DMS79 treated with DMSO at 0.1 percent for 48 hours (cell line): ENCODE measurements around the gene CXCR2.
"Not testable (repeated sequence)": the region's sequence is repeated elsewhere in the genome, so short reads cannot be mapped to it uniquely, and the experiment has no call there.

Experiments used
- DNase-seq: peaks from one replicate; lab custom pipeline; 2025; lab: John Stamatoyannopoulos, UW

The CXCR2 gene

DNA sequence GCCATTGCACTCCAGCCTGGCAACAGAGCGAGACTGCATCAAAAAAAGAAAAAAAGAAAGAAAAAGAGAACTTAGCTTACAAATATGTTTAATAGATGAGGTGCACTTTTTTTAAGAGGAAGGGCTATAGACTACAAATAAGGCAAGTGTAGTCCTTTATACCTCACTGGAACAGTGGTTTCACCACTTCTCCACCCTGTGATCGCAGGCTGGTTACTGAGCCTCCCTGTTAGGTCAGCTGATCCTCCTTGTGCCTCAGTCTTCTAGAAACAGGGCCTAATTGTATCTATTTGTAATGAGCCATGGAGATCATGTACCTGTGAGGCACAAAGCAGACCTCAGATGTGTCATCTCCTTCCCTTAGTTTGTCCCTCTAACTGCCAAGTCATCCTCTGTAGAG, 4.5 kb downstream of the CXCR2 start:
- no peak for DNase-seq

GRCh38 chr2:218130822-218131221, 5.0 kb downstream of the CXCR2 start:
- DNase-seq, result no peak

DNA sequence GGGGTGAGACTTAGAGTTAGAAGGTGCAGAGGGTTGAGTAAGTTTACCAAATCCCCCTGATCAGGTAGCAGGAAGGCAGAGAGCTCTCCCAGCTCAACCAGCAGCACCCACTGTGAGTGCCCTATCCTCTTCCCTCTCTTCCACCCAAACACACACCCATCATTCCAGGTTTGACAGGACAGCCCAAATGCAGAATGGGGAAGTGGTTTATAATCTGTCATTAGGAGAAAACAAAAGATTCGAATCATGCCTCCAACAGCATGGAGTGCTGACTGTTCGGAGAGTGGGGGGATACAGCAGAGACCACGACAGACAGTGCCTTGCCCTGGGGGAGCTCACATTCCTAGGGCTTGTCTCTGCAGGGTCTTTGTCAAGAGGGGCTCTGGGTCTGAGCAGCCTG, 11.7 kb downstream of the CXCR2 start:
- no peak for DNase-seq

DNA sequence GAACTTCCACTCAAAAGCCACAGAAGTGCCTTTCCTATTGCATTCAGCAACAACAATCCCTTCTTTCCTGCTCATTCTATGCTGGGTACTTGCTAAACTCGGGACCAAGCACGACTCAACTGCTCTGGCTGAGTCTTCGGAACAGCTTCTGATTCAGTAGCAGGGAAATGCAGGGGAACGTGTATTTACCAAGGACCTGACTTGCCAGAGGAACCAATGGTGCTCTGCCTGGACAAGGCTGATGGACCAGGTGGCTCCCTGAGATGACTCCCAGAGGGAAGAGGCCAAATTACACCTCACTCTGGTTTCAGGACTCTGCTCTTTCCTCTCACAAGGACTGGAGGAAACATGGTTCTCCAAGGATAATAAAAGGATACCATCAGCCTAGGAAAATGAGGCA, 12.2 kb downstream of the CXCR2 start:
- no peak for DNase-seq

GRCh38 chr2:218145124-218145523, 19.3 kb downstream of the CXCR2 start:
- DNase-seq, result no peak

- DNase-seq, result no peak
Observed at GRCh38 chr2:218146056-218146455, 20.2 kb downstream of the CXCR2 start.

GRCh38 chr2:218149098-218149497, 23.3 kb downstream of the CXCR2 start:
- no peak for DNase-seq

DNA sequence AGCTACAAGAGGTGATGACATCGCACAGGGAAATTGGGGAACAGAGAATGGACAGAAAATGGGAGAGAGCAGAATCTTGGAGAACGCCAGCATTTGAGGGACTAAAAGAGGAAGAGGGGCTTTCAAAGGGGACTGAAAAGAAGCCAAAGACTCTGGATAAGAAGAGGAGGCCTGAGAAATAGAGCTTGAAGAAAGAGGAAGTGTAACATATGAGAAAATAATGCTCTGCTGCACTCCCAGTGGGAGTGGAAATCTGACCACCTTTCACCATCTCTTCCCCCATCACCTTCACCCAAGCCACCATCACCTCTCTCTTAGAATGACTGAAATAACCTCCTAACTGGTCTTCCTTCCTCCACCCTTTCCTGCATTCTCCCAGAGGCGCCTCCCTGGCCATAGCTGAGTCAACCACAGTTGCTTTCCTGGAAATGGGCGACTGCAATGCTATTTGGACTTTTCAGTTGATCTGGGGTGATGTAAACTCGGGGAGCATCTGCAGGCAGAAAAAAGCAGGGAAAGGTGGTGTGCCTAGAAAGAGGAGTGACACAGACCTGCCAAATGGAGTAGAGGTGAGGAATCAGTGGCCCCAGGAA, 24.1 kb downstream of the CXCR2 start:
- DNase-seq, result no peak

GRCh38 chr2:218152172-218152571, 26.3 kb downstream of the CXCR2 start:
- no peak for DNase-seq

- DNase-seq, result no peak
Observed at GRCh38 chr2:218152777-218153176, 26.9 kb downstream of the CXCR2 start.

DNA sequence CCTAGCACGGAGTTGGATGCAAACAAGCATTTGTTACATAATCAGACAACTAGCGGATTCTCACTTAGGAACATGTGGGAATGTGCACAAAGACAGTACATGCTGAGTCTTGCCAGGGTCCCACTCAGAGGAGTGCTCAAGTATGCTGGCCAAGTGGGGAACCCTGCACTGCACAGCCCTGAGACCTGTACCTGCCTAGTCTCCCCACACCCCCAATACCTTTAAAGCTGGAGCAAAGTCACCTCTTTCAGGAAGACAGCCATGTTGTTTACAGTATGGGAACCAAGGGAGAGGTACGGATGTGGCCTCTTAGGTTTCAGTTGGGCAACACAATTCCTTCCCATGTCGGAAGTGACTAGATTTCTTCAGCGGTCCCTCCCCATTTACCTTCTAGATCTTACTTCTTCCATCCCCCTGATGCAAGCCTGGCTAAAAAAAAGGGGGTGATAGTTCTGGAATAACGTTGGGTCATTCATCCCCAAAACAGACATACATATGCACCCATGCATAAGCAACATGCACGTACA, 30.2 kb downstream of the CXCR2 start:
- no peak for DNase-seq

GRCh38 chr2:218161644-218162043, 35.8 kb downstream of the CXCR2 start:
- no peak for DNase-seq

- DNase-seq, result no peak
Observed at GRCh38 chr2:218162814-218163213, 37.0 kb downstream of the CXCR2 start.

- no peak for DNase-seq
Observed at GRCh38 chr2:218166791-218167190, 41.0 kb downstream of the CXCR2 start, which contains the start of gene CXCR1. TSS of gene CXCR1 (minus strand) at chr2:218166962. CDS start at chr2:218165211, 1,751 bp downstream.

- no peak for DNase-seq
Observed at GRCh38 chr2:218168016-218168415, 42.2 kb downstream of the CXCR2 start.

- no peak for DNase-seq
Observed at GRCh38 chr2:218168635-218169462, 43.0 kb downstream of the CXCR2 start.

DNA sequence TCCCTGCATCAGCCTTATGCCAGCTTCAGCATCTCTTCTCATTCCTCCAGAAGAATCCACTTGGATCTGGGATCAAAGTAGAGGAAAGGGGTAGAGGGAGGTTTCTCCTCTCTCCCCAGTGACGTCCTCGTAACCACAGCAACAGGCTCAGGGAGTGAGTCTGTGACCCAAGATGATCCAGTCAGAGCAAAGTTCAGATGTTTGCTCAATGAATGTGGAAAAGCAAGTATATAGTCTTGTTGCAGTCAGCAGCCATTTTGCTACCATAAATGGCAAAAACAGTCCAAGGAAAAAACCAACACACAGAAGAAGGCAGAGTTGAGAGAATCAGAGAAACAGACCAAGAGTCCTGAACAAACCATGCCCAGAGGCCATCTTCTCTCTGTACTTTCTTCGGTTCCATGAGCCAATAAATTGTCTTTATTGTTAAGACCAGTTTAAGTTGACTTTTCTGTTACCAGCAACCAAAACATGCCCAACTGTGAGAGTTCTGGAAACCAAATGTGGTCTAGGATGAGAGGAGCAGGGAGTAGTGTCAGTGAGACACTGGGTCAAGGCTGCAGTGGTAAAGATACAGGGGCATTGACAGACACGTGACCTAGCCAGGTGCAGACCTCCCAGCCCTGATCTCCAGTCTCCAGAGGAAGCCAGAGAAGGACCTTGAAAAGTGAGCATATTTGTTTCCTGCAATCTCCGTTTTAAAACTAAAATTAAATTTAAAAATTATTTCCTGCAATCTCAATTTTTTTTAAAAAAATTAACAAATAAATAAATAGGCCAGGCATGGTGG, 44.1 kb downstream of the CXCR2 start:
- no peak for DNase-seq

GRCh38 chr2:218171744-218172143, 45.9 kb downstream of the CXCR2 start:
- DNase-seq, result not testable (repeated sequence)

GRCh38 chr2:218172845-218173244, 47.0 kb downstream of the CXCR2 start:
- no peak for DNase-seq

DNA sequence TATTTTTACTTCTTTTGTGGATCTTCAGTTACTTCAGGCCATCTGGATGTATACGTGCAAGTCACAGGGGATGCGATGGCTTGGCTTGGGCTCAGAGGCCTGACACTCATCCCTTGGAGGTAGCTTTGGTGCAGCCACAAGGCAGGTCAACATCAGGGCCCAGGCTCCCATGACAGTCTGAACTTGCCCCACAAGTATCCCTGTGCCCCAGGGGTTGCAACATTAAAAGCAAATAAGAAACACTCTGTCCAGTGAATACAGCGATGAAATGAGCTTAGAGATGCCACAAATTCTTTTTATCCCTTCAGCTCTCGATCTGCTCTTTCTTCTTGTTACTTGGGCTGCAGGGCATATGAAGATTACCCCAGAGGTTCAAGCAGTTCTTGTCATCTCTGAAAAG, 54.0 kb downstream of the CXCR2 start:
- no peak for DNase-seq

DNA sequence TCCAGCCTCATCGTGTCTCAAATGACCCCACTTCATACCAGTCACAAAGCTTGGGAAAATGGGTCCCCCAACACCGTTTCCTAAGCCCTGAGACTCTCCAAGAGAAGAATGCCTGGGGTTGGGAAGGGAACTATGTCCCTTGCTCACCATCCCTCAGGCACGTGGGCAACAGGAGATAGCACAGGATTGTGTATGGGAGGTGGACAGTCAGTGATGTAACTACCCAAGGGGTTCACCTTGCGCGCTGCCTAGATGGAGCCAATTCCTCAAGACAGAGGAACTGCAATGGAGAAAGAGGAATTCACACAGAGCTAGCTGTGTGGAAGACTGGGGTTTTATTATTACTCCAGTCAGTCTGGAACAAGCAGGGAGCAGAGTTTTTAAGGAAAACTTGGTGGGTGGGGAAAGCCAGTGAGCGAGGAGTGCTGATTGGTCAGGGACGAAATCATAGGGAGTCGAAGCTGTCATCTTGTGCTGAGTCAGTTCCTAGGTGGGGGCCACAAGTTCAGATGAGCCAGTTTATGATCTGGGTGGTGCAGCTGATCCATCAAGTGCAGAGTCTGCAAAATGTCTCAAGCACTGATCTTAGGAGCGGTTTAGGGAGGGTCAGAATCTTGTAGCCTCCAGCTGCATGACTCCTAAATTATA, 54.8 kb downstream of the CXCR2 start:
- no peak for DNase-seq

DNA sequence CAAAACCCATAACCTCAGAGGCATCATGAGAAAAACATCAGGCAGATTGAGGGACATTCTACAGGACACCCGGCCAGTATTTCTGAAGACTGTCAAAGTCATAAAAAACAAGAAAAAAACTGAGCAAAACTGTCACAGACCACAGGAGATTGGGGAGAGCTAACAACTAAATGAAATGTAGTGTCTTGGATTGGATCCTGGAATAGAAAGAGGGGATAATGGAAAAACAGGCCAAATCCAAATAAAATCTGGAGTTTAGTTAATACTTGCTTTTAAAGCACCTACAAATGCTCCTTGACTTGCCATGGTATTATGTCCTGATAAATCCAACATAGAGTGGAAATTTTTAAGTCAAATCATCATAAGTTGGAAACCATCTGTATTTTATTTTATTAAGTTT, 58.5 kb downstream of the CXCR2 start:
- DNase-seq, result no peak
